ENCODE results near the gene ZNF467.

Gene ZNF467

GRCh38 chr7:149809215-149809614 is 35.8 kb upstream of the ZNF467 start:
- DNase-seq (ENCODE audit: insufficient read length, low spot score): no peak
- no peak for FAIRE-seq
- no peak for TF ChIP-seq CTCF (IDR thresholded peaks at IDR 0.05; ENCODE audit: insufficient read depth, missing control alignments)

GRCh38 chr7:149808311-149808710 is 34.9 kb upstream of the ZNF467 start:
- FAIRE-seq: no peak
- no peak for DNase-seq (ENCODE audit: insufficient read length, low spot score)
- TF ChIP-seq CTCF (IDR thresholded peaks at IDR 0.05; ENCODE audit: insufficient read depth, missing control alignments): no peak

- DNase-seq (ENCODE audit: insufficient read length, low spot score) (no peak), FAIRE-seq (no peak)
- TF ChIP-seq CTCF (IDR thresholded peaks at IDR 0.05; ENCODE audit: insufficient read depth, missing control alignments): no peak
These were observed 33.3 kb upstream of the ZNF467 start for GRCh38 chr7:149806726-149807125.

GRCh38 chr7:149804106-149804505 is 30.7 kb upstream of the ZNF467 start:
- FAIRE-seq (no peak), DNase-seq (ENCODE audit: insufficient read length, low spot score) (no peak)
- no peak for TF ChIP-seq CTCF (IDR thresholded peaks at IDR 0.05; ENCODE audit: insufficient read depth, missing control alignments)

GRCh38 chr7:149803551-149804074 is 30.2 kb upstream of the ZNF467 start:
- no peak for TF ChIP-seq CTCF (IDR thresholded peaks at IDR 0.05; ENCODE audit: insufficient read depth, missing control alignments)
- DNase-seq (ENCODE audit: insufficient read length, low spot score): no peak
- no peak for FAIRE-seq

GRCh38 chr7:149802966-149803365 is 29.6 kb upstream of the ZNF467 start:
- no peak for FAIRE-seq

More at GRCh38 chr7:149802966-149803365, 29.6 kb upstream of the ZNF467 start:
- DNase-seq (ENCODE audit: insufficient read length, low spot score): no peak
- no peak for TF ChIP-seq CTCF (IDR thresholded peaks at IDR 0.05; ENCODE audit: insufficient read depth, missing control alignments)

Data from D721Med (cell line).